DMS 273 treated with DMSO at 0.1 percent for 48 hours (cell line): ENCODE data around the gene POLR1A.

ENCODE experiments used
- DNase-seq: peaks from one replicate; lab custom pipeline; 2025; lab: John Stamatoyannopoulos, UW

Gene POLR1A

GRCh38 chr2:86105252-86105968, at the start of gene POLR1A:
Gene POLR1A (minus strand): TSS chr2:86105886. CDS start chr2:86105776, 110 bp downstream.
- DNase-seq: peak; percentile 94

GRCh38 chr2:86150502-86150901, 44.8 kb upstream of the POLR1A start:
- no peak for DNase-seq

GRCh38 chr2:86147793-86148192, 42.1 kb upstream of the POLR1A start:
- no peak for DNase-seq

GRCh38 chr2:86143926-86144685, 38.4 kb upstream of the POLR1A start:
- no peak for DNase-seq

DNA sequence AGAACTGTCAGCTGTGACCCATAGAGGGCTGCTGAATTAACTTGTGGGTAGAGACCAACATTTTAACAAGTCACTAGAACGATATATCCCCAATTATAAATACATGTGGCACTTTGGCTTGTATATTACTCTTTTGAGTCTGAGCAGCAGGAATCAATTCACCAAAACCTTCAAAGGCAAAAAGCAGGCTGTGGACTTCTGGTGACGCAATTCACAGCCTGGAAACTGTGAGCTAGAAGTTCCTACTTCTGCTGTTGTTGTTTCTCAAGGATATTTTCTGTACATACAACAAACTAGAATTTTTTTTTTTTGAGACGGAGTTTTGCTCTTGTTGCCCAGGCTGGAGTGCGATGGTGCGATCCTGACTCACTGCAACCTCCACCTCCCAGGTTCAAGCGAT, 37.6 kb upstream of the POLR1A start:
- DNase-seq: no peak

DNA sequence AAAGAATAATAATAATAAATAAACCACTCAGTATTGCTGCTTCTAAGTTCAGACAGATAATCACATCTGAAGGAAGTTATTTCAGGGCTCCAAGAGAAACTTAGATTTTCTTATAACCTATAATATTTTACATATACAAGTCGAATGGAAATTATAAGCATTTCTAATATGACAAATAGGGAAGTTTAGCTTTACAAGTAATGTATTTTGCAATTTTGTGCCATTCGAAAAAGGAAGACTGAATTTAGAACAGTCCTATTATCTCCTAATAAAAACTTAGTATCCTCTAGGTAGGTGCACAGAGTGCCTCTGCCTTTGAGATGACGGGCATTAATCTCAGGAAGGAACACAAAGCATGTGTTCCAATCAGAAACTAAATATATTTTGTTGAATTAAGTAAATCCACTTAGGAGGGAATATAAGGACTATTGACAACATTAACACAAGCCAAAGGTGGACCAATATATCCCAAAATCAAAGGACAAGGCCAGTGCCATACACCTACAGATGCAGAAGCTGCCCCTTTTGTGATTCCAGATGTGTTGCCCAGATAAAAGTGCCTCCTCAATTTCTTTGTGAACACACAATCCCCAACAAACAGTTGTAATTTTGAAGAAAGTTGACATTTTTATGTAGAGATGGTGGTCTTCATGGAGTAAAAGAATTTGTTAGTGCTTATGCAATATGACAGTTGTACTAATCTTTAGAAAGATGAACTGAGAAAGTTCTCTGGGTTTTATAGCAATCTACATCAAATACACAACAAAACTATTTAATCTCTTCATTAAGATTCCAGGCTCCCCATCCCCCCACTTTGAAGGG, 37.0 kb upstream of the POLR1A start:
- no peak for DNase-seq

DNA sequence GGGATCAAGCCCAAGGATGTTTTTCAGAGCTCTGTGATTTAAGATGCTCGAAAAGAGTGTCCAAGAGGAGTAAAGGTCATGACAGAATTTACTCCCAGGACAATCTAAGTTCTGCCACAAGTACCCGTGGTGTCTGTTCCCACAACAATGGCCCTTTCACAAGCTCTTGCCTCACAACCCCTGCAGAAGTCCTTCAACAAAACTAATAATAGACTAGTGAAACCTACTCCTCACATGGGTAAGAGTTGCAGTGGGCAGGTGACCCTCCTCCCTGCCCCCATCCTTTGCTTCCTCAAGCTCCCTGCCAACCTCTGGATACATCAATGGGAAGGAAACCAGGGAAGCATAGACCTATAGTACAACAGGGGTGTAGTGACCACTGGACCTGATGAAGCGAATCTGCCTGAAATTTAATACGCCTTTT, 35.3 kb upstream of the POLR1A start:
- DNase-seq: no peak

- DNase-seq: no peak
Measured at GRCh38 chr2:86139981-86140380, 34.3 kb upstream of the POLR1A start.

- no peak for DNase-seq
Measured at GRCh38 chr2:86138736-86139625, 33.3 kb upstream of the POLR1A start.

DNA sequence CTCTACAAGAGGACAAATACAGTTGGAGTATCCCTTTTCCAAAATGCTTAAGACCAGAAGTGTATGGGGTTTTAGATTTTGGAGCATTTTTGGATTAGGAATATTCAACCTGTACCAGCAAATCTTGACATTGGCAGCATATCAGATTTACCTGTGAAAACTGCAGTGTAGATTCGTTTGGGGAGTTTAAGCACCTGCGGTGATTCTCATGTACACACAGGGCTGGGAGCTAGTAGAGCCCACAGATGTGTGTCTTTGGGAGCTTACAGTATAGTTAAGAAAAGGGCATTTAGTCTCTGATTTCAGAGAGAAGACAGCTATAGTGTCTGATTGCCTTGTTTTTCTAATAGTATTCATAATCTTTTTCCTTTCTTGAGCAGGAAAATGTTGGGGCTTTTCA, 30.5 kb upstream of the POLR1A start:
- DNase-seq: no peak

- no peak for DNase-seq
Measured at GRCh38 chr2:86135653-86136052, 30.0 kb upstream of the POLR1A start.

GRCh38 chr2:86134709-86135108, 29.0 kb upstream of the POLR1A start:
- DNase-seq: no peak

- no peak for DNase-seq
Measured at GRCh38 chr2:86124683-86125082, 19.0 kb upstream of the POLR1A start.

DNA sequence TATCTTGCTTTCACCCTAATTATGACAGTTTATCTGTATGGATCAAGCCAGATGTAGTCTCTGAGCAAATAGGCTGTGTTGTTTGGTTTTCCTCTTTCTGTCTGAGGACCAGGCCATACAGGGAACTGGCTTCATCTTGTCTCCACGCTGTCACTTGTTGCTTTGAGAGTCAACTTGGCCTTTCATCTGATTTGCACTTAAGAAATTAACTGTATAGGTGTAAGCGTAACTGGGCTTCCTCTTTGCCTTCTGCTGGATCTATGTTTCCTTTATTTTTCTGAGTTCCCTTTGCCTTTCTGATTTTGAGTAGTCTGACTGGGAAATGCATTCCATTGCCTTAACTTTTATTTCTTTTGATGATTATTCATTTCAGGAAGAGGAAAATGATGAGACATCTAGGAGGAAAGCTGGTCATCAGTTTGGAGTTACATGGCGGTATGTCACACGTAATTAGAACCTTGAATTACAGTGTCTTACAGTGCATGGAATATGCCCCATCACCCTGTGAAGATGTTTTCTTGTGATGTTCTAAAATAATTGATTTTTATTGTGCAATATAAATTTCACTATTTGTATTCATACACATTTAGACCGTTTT, 17.7 kb upstream of the POLR1A start:
- no peak for DNase-seq

DNA sequence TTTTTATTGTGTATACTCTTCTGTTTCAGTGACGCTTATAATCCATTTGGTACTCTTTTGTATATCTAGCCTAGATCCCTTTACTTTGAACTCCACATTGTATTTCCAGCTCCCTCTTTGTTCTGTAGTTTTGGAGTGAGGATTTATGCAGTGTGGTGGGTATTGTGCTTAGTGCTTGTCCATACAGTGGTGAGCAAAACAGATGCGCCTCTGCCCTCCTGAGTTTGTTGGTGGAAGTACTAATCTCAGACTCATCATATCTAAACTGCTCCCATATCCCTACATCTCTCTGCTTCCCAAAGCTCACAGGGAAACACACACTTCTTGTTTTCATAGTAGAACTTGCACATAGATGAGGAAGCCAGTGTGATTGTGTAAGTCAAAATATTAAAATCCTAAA, 12.4 kb upstream of the POLR1A start:
- no peak for DNase-seq

DNA sequence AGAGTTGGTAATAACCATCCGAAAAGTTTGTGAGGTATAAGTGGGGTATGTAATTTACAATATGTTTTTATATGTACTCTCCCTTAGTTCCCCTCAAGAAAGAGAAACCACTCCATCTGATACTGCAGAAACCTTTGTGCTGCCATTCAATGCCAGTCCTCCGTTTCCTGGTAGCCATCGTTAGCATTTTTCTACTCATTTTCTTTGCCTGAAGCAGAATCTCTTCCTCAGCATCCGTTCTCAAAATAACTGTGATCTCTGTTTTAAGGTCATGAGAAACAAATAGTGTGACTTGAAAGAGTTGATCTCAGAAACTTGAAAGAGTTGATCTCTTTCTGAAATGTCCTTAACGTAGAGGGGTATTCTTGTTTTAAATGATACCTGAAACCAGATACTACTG, 1.3 kb upstream of the POLR1A start:
- DNase-seq: no peak

DNA sequence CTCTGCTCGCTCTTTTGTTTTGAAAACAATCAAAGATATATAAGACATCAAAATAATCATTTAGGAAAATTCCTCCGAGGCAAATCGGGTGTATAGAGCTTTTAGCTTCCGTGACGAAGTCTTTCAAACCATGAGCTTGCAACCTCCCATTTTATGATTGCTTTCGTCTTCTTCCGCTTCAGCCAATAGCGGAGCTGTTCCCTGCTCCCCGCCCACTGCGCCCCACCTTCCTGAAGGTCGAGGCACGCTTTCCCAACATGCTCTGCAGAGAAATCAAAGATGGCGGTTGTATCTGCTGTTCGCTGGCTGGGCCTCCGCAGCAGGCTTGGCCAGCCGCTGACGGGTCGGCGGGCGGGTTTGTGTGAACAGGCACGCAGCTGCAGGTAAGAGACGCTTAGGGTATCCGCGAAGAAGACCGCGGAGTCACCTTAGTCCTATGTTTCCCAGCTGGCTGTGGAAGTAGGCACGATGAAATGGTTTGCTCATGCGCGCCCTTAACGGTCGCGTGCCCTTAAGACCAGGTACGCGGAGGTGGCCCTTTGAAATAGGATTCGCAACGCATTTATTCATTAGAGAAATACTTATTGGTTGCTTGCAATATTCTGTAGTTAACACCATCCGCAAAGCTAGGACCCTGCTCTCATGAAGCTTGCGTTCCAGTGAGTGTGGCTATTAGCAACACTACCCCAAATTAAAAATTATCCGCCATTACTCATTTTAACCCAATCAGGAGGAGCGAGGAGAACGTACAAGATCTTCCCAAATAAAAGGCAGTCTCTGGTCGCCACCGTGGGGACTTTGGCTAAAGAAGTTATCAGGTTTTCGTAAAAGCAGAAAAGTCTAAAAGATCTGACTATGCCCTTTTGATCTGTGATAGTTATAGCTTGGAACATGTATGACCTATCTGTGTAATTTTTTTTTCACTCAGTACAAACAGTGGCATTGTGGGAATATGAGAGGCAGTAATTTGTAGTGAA, 571 bp upstream of the POLR1A start, which contains the start of gene PTCD3:
TSS of gene PTCD3 (plus strand) at position 267 of the 977 bp plus-strand sequence. CDS start at position 280, 13 bp downstream.
- peak; percentile 96 for DNase-seq

DNA sequence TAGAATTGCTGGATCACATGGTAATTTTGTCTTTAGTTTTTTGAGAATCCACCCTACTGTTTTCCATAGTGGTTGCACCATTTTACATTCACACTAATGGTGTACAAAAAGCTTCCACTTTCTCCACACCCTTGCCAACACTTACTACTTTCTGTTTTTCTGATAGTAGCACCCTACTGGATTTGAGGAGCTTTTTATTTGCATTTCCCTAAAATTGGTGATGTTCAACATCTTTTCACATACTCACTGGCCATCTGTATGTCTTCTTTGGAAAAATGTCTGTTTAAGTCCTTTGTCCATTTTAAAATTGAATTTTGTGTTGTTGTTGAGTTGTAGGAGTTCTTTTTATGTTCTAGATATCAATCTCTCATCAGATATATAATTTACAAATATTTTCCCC, 3.5 kb downstream of the POLR1A start:
- no peak for DNase-seq

DNA sequence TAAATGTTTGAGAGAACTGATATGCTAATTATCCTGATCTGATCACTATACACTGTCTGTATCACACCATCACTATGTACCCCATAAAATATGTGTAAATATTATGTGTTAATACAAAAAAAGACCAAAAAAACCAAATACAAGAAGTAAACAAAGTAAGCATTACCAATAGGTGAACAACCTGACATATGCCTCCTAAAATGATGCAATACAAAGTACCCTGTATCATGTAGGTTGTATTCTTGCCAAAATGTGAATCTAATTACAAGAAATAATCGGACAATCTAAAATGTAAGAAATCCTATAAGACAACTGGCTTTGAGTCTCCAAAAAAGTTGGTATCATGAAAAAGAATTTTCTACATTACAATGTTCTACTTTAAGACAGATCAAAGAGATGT, 7.8 kb downstream of the POLR1A start:
- no peak for DNase-seq
